ENCODE results near the gene PYDC2. TPM values are rescaled to one million over a fixed set of nuclear protein-coding genes. Genes with fewer than 3 reads are reported as not detected.

The PYDC2 gene
- total and polyA plus RNA-seq, 8 donors, result not detected

DNA sequence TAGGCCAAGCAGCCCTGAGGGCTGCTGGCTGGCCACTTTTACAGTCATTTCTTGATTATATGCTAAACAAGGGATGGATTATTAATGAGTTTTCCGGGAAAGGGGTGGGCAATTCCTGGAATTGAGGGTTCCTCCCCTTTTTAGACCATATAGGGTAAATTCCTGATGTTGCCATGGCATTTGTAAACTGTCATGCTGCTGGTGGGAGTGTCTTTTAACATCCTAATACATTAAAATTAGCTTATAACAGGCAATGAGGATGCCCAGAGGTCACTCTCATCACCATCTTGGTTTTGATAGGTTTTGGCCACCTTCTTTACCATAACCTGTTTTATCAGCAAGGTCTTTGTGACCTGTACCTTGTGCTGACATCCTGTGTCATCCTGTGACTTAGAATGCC lies 11.7 kb upstream of the PYDC2 start:
- Histone ChIP-seq H3K27ac (no peak overlapping the region), H3K4me1 (no peaks in the 10 kb centered on the region), H3K4me3 (no peak overlapping the region), H3K36me3 (no peaks in the 10 kb centered on the region), H3K9me3 (no peaks in the 10 kb centered on the region), H3K27me3 (no peaks in the 10 kb centered on the region)
- FAIRE-seq (no peak), ATAC-seq (no peak), DNase-seq (no peak)
- intact Hi-C loops (cut with DNase I), result no loop called here
- WGBS, 2 donors, result 0% methylated on average over 1 of the region's 1 CpG
- TF ChIP-seq, protein P1, sequence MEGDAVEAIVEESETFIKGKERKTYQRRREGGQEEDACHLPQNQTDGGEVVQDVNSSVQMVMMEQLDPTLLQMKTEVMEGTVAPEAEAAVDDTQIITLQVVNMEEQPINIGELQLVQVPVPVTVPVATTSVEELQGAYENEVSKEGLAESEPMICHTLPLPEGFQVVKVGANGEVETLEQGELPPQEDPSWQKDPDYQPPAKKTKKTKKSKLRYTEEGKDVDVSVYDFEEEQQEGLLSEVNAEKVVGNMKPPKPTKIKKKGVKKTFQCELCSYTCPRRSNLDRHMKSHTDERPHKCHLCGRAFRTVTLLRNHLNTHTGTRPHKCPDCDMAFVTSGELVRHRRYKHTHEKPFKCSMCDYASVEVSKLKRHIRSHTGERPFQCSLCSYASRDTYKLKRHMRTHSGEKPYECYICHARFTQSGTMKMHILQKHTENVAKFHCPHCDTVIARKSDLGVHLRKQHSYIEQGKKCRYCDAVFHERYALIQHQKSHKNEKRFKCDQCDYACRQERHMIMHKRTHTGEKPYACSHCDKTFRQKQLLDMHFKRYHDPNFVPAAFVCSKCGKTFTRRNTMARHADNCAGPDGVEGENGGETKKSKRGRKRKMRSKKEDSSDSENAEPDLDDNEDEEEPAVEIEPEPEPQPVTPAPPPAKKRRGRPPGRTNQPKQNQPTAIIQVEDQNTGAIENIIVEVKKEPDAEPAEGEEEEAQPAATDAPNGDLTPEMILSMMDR (IDR thresholded peaks at IDR 0.05), result no peak

DNA sequence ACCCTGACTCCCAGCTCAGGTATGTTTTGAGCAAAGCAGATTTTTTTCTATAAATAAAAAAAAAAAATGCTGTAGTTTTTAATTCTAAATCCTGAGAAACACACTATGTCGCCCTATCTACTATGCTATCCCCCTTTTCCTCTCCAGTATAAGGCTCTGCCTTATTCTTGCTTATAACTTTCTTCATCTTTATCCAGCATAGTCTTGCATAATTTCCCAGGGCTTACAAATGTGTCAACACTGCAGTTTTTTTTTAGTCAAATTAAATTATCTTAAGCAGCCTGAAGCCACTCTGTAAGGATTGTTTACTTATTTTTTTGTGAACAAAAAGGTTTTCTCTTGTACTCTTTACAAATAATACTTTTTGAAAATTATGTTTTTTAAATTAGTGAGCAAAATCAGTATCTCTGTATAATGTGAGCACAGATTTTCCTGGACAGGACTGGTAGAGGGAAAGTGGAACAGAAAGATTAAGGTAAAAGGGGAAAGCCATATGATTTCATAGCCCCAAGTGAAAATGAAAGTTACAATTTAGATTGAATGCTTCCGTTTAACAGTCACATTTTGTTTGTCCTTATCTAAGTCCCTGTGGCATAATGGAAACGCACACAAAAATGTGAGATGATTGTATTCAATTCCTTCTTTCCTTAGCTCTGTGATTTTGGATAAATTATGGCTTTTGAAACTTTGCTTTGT lies 5.6 kb upstream of the PYDC2 start:
- peak in 2 of 4 donors; percentile 21 to 47 for ATAC-seq
- FAIRE-seq, result no peak

DNA sequence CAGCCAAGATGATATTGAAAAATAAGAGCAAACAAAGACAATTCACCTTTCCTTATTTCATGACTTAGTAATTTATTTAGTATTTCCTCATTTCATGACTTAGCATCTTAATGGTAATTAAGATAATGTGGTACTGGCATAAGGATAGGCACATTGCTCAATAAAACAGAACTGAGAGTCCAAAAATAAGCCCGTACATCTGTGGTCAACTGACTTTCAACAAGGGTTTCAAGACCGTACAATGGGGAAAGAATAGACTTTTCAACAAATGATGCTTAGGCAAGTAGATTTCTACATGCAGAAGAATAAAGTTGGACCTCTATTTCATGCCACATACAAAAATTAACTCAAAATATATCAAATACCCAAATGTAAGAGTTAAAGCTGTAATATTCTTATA lies 603 bp upstream of the PYDC2 start:
- Histone ChIP-seq H3K36me3 (no peaks in the 10 kb centered on the region), H3K9me3 (no peaks in the 10 kb centered on the region), H3K4me1 (no peaks in the 10 kb centered on the region), H3K27ac (no peak overlapping the region), H3K27me3 (no peaks in the 10 kb centered on the region), H3K4me3 (no peak overlapping the region)
- 81 to 86% methylated on average over 2 of the region's 2 CpGs for WGBS, 2 donors
- DNase-seq (no peak), ATAC-seq (no peak), FAIRE-seq (no peak)
- intact Hi-C loops (cut with DNase I), result no loop called here
- TF ChIP-seq, protein P1 (IDR thresholded peaks at IDR 0.05), result no peak

More for the DNA sequence above, 5.6 kb upstream of the PYDC2 start:
- Histone ChIP-seq H3K4me3 (no peak overlapping the region), H3K27ac (no peak overlapping the region), H3K27me3 (no peaks in the 10 kb centered on the region), H3K36me3 (no peaks in the 10 kb centered on the region), H3K4me1 (no peaks in the 10 kb centered on the region), H3K9me3 (no peaks in the 10 kb centered on the region)
- no peak for DNase-seq
- WGBS, 2 donors, result 16 to 18% methylated on average over 3 of the region's 3 CpGs
- TF ChIP-seq, protein P1 (IDR thresholded peaks at IDR 0.05), result no peak
- intact Hi-C loops (cut with DNase I), result no loop called here

DNA sequence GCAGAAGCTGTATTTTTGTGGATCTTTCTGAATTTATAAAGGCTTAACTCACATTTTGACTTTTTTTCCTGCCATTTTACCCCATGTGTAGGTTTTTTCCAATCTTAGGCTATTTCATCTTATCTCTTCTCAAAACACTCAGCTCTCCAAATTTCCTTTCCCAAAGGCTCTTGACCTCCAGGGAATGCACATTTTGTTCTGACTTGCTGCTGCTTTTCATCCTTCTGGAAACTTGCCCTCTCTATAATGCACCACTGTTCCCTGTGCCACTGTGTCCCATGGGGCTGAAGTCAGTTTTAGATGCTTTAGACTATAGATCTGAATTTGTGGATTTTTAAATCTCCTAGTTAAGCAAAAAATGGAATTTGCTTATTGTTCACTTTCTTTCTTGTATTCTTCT lies 9.1 kb downstream of the PYDC2 start:
- Histone ChIP-seq H3K27ac (no peak overlapping the region), H3K9me3 (no peaks in the 10 kb centered on the region), H3K4me1 (no peaks in the 10 kb centered on the region), H3K36me3 (no peaks in the 10 kb centered on the region), H3K27me3 (no peaks in the 10 kb centered on the region), H3K4me3 (no peak overlapping the region)
- intact Hi-C loops (cut with DNase I), result no loop called here
- ATAC-seq (no peak), DNase-seq (no peak), FAIRE-seq (no peak)
- TF ChIP-seq, protein P1 (IDR thresholded peaks at IDR 0.05), result no peak

DNA sequence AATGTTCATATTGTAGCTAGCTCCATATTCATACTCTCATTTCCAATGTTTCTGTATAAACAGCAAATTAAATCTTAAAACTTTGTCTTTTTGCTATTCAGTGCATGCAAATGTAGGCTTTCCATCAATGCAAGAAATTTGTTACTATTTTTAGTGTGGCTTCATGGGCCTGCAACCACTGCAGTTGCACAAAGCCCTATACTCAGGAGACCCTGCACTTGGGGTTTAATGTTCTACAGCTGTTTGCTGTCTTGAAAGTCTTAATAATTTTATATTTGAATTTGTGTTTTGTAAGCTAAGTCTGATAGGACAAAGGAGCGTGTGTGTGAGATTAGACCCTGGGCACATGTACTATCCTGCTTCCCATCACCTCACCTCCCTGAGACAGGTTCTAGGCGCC lies 9.6 kb downstream of the PYDC2 start:
- FAIRE-seq (no peak), ATAC-seq (no peak), DNase-seq (no peak)
- Histone ChIP-seq H3K36me3 (no peaks in the 10 kb centered on the region), H3K4me1 (no peaks in the 10 kb centered on the region), H3K27ac (no peak overlapping the region), H3K27me3 (no peaks in the 10 kb centered on the region), H3K4me3 (no peak overlapping the region), H3K9me3 (no peaks in the 10 kb centered on the region)
- WGBS, 2 donors, result 57 to 60% methylated on average over 2 of the region's 2 CpGs
- intact Hi-C loops (cut with DNase I), result no loop called here
- TF ChIP-seq, protein P1 (IDR thresholded peaks at IDR 0.05), result no peak

Data from pancreas (tissue), 10 donors.